NCI-H1105 treated with DMSO at 0.1 percent for 48 hours (cell line): Measurements from ENCODE around the gene TSPAN12.
"Not testable (repeated sequence)": the region's sequence is repeated elsewhere in the genome, so short reads cannot be mapped to it uniquely, and the experiment has no call there.

Experiments used
- DNase-seq: peaks from one replicate; lab custom pipeline; 2025; lab: John Stamatoyannopoulos, UW

The TSPAN12 gene

GRCh38 chr7:120857588-120858573 lies at the start of gene TSPAN12:
TSPAN12 (minus strand) TSS chr7:120858144; CDS start chr7:120856763, 1,381 bp downstream.
- DNase-seq = peak; percentile 68

GRCh38 chr7:120898715-120899499 lies 41.0 kb upstream of the TSPAN12 start:
- DNase-seq = no peak

- DNase-seq = not testable (repeated sequence)
These were observed 37.3 kb upstream of the TSPAN12 start for GRCh38 chr7:120895253-120895652.

- DNase-seq = not testable (repeated sequence)
These were observed 27.7 kb upstream of the TSPAN12 start for GRCh38 chr7:120885602-120886001.

- no peak for DNase-seq
These were observed 19.8 kb upstream of the TSPAN12 start for GRCh38 chr7:120877701-120878100.

DNA sequence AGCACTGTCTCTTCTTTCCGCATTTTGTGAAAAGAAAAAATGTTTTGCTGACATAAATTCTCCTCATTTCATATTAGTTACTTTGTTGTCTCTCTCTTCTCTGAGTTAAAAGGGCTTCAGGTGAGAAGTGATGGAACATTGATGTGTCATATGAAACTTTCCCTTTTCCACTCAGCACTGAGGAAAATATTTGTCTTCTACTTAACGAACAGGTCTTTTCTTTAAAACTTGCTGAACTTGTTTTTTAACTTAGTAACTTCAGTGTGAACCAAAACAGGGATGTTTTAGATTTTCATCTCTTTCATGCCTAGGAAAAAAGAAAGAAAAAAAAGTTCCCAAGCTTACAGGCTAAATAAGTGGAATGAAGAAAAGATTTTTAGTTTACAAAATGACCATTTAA lies 19.0 kb upstream of the TSPAN12 start:
- DNase-seq = no peak

GRCh38 chr7:120874722-120875121 lies 16.8 kb upstream of the TSPAN12 start:
- no peak for DNase-seq

- no peak for DNase-seq
These were observed 16.1 kb upstream of the TSPAN12 start for GRCh38 chr7:120874016-120874415.

- DNase-seq = peak; percentile 12
These were observed 15.5 kb upstream of the TSPAN12 start for GRCh38 chr7:120873401-120873800.

GRCh38 chr7:120869700-120870099 lies 11.8 kb upstream of the TSPAN12 start:
- DNase-seq = no peak

GRCh38 chr7:120867932-120868331 lies 10.0 kb upstream of the TSPAN12 start:
- DNase-seq = no peak

GRCh38 chr7:120865191-120865981 lies 7.4 kb upstream of the TSPAN12 start:
- DNase-seq = no peak

DNA sequence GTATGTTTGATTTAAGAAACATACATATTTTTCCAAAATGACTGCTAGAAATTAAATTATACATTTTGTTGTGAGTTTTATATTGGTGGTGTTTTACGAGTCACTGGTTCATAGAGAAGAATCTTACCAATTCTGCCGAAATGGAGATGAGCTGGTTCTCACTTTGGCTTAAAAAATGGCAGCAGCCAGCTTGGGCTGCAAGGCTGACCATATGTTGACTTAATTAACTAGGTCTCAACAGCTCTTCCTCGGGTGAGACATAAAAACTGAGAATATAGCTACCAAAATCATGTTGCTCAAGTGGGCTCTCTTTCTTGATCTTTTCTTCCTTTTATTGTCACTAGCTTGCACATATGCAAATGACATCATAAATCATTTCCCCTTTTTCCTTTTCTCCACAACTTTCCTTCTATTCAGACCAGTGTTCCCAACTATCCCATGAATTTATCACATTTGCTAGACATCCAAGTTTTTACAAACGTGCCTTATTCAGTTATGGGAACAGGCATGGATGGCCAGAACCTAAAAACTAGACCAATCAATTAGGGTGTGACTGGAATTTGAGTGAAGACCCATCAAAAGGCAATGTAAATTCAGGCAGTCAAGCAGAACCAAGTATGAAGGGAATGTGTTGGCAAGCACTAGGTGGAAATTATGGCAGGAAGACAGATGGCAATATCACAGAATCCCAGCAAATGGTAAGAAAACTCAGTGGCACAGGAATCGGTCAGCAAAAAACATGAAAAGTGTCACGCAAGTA lies 6.4 kb upstream of the TSPAN12 start:
- DNase-seq = no peak

GRCh38 chr7:120862987-120863590 lies 5.1 kb upstream of the TSPAN12 start:
- no peak for DNase-seq

DNA sequence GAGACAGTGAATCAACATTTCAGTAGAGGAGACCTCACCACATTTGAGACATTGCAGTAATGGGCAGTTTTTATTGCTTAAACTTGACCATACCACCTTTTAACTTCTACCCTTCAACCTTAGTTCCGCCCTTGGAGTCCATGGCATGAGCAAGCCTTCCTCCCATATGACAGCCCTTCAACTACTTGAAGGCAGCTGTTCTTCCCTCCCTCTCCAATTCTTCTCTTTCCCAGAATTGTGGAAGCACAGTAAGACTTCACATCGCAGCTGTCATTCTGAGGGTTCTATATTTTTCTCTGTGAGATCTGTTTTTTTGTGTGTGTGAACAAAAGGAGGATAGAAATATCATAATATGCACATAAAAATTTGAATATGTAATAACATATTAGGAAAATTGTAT lies 2.2 kb upstream of the TSPAN12 start:
- no peak for DNase-seq

DNA sequence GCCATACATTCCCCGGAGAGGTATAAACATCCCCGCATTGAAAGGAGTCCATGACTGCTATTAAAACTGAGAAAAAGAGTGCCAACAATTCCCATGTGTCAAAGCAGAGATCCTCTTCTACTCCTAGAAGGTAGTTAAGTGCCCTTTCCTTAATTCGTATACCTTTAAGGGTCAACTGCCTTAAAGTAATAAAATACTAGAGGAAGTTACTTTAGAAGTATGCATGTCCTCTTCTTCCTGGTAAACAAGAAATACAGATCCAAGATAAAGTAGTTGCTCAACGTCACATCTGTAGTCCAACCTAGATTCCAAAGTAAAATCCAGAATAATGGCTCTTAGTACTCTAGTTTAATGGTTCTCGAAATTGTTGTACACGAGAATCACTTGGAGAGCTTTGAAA lies 1.5 kb upstream of the TSPAN12 start:
- DNase-seq = no peak

DNA sequence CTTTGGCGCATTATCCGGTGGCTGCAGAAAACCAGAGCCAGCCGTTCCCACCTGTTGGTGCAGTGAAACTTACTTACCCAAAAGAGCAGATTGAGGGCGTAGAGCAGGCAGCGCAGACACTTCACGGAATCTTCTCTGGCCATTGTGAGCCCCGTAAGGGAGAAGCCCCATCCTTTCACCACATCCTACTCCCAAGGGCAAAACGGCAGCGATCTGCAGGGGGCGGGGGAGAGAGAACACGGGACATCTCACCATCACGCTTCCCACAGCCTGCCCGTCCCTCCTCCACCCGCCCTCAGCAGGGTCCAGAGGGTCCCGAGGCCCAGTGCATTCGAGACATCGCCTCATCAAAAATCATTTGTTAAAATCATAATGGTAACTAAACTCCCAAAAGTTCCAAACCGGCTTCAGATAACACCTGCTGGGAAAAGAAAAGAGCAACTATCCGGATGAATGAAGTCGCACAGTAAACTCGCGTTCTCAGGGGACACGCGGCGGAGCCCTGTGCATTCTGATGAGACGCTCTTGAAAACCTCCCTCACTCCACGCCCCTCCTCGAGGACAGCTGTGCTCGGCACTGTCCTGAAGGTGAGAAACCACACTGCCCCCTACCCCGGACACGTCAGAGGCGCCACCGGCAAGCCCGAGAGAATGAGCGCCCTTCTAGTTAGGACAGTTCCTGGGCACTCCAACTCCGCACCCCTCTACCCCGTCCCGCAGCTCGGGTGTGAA lies 1.2 kb downstream of the TSPAN12 start:
- DNase-seq = peak; percentile 26

GRCh38 chr7:120856198-120856597 lies 1.7 kb downstream of the TSPAN12 start:
- DNase-seq = no peak

DNA sequence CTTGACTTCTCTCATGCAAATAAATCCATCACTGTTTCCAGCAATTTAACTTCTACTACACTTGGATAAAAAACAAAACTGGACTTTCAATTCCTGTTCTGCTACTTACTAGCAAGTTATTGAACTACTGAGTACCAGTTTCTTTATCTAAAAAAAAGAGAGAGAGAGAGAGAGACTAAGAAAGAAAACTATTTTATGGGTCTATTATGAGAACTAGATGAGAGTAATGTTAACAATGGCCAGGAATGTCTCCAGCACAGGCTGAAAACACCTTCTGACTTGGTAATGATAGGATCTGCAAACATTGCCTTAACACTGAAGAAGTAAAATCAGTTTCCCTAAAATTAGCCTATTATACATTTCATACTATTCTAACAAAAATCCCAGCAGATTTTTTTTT lies 5.2 kb downstream of the TSPAN12 start:
- DNase-seq = no peak

- no peak for DNase-seq
These were observed 14.8 kb downstream of the TSPAN12 start for GRCh38 chr7:120843109-120843508.
